ENCODE measurements around the gene TNIP1.

Gene TNIP1

GRCh38 chr5:151105561-151105960 is 24.7 kb upstream of the TNIP1 start:
- DNase-seq (ENCODE audit: low read depth) = no peak

- no peak for DNase-seq (ENCODE audit: low read depth)
Measured at GRCh38 chr5:151104795-151105194, 24.0 kb upstream of the TNIP1 start.

- no peak for DNase-seq (ENCODE audit: low read depth)
Measured at GRCh38 chr5:151101746-151102145, 20.9 kb upstream of the TNIP1 start.

- no peak for DNase-seq (ENCODE audit: low read depth)
Measured at GRCh38 chr5:151101151-151101550, 20.3 kb upstream of the TNIP1 start.

GRCh38 chr5:151100681-151101080 is 19.8 kb upstream of the TNIP1 start:
- DNase-seq (ENCODE audit: low read depth) = no peak

- DNase-seq (ENCODE audit: low read depth) = no peak
Measured at GRCh38 chr5:151098768-151099121, 17.9 kb upstream of the TNIP1 start.

GRCh38 chr5:151097820-151098767 is 17.3 kb upstream of the TNIP1 start:
- DNase-seq (ENCODE audit: low read depth) = no peak

- no peak for DNase-seq (ENCODE audit: low read depth)
Measured at GRCh38 chr5:151097061-151097460, 16.2 kb upstream of the TNIP1 start.

- no peak for DNase-seq (ENCODE audit: low read depth)
Measured at GRCh38 chr5:151096001-151096373, 15.2 kb upstream of the TNIP1 start.

- no peak for DNase-seq (ENCODE audit: low read depth)
Measured at GRCh38 chr5:151095341-151096000, 14.6 kb upstream of the TNIP1 start.

- DNase-seq (ENCODE audit: low read depth) = no peak
Measured at GRCh38 chr5:151094852-151095245, 14.0 kb upstream of the TNIP1 start.

- DNase-seq (ENCODE audit: low read depth) = peak; percentile 43
Measured at GRCh38 chr5:151094030-151094851, 13.4 kb upstream of the TNIP1 start.

GRCh38 chr5:151093476-151093889 is 12.6 kb upstream of the TNIP1 start:
- no peak for DNase-seq (ENCODE audit: low read depth)

GRCh38 chr5:151092762-151093161 is 11.9 kb upstream of the TNIP1 start:
- no peak for DNase-seq (ENCODE audit: low read depth)

GRCh38 chr5:151089726-151090125 is 8.9 kb upstream of the TNIP1 start:
- DNase-seq (ENCODE audit: low read depth) = no peak

- DNase-seq (ENCODE audit: low read depth) = no peak
Measured at GRCh38 chr5:151088986-151089385, 8.2 kb upstream of the TNIP1 start.

- no peak for DNase-seq (ENCODE audit: low read depth)
Measured at GRCh38 chr5:151087486-151087885, 6.7 kb upstream of the TNIP1 start.

- DNase-seq (ENCODE audit: low read depth) = peak; percentile 43
Measured at GRCh38 chr5:151086905-151087360, 6.1 kb upstream of the TNIP1 start.

GRCh38 chr5:151086192-151086869 is 5.5 kb upstream of the TNIP1 start:
- DNase-seq (ENCODE audit: low read depth) = no peak

- no peak for DNase-seq (ENCODE audit: low read depth)
Measured at GRCh38 chr5:151085517-151086041, 4.7 kb upstream of the TNIP1 start.

- DNase-seq (ENCODE audit: low read depth) = no peak
Measured at GRCh38 chr5:151084363-151084762, 3.5 kb upstream of the TNIP1 start.
